GM12892 (cell line): ENCODE data around the gene SDK2.

Experiments used
- POLR2A ChIP-seq: IDR thresholded peaks from 2 replicates; pipeline ENCODE4 v1.6.1; 2011; ENCODE audit warnings: low read depth, low read length, control low read depth
- POLR2AphosphoS5 ChIP-seq: IDR thresholded peaks from 2 replicates; pipeline ENCODE4 v1.6.1; 2011; ENCODE audit warnings: low read depth, low read length, control low read depth

DNA sequence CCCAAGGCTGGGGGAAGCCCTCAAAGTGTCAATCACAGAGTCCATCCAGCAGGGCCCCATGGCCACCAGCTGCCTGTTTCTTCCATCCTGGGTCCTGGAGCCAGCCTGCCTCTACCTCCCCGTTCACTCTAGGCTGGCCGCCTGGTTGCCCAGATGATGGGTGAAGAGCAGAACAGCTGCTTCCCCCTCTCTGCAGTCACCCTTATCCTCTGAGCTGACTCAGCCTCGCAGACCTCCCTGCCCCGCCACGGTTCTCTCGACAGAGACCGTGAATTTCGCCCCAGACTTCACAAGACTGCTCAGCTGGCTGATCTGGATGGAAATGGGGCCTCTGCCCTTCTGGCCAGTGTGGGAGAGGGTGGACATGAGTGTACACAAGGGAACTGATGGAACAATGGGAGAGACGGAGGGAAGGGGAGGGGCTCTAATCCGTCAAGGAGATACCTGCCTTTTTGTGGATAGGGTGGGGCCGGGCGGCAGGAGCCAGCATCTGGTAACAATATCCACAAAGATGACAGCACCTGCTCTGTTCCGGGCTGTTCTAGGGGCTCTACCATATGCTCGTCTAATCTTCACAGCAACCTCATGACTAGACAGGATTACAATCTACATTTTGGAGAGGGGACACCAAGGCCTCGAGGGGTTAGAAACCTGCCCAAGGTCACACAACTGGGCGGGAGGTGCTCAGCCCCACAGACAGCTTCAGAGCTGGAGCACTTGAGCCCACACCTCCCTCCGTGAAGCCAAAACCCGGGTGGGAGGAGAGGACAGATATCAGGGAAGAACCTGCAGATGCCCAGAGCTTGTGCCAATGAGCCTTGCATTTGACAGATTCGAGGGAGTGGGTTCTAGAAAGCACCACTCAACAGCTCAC is 136.0 kb downstream of the SDK2 start:
- TF ChIP-seq POLR2A (no peak), POLR2AphosphoS5 (no peak)
